HepG2 (cell line): ENCODE measurements around the gene NDUFAF5. TPM values are rescaled to one million over a fixed set of nuclear protein-coding genes. Genes with fewer than 3 reads are reported as not detected.
A peak's percentile ranks its signal among the peaks of the same experiment; 100 is the strongest.

ENCODE experiments used
- ATAC-seq: fragments of 200-7000 bp; cut with Tn5 transposase; 3 replicates; pipeline ENCODE4 v1.9.1; 2020; ENCODE audit warnings: mild to moderate bottlenecking, moderate library complexity
- BruUV-seq: library from RNA; stranded (reverse); fragments of 400-500 nt; replicated peaks from 2 replicates; lab custom pipeline; 2021; lab: Mats Ljungman, UMichigan
- CTCF ChIA-PET: fragments of 300-600 bp; formaldehyde crosslinking; extraction: SDS; loops from one replicate; lab custom pipeline; 2021; ENCODE audit warnings: low total read pairs, inconsistent platforms, low intra/inter-chr PET ratio; lab: Yijun Ruan, JAX
- POLR2A ChIA-PET: fragments of 350-600 bp; sonication (Branson Sonifier 250); formaldehyde crosslinking; loops from one replicate; lab custom pipeline; 2020; ENCODE audit warnings: antibody characterized with exemption, inconsistent platforms; lab: Yijun Ruan, JAX
- DNase-seq: peaks from one replicate; pipeline ENCODE4 v3.0.0-alpha.2; 2015; ENCODE audit warnings: low spot score
- FAIRE-seq: peaks from 3 replicates; lab custom pipeline; 2011; peaks lifted over from hg19 to GRCh38; lab: Jason Lieb, UNC
- H2AFZ ChIP-seq: one replicate; pipeline ENCODE4 v1.6.1; 2011; ENCODE audit warnings: low read length, inconsistent platforms
- H3K27ac ChIP-seq: fragments of 300-600 bp; 3 replicates; pipeline ENCODE4 v1.8.0; 2011; ENCODE audit warnings: mixed run types, mild to moderate bottlenecking, mixed read lengths, low read length, inconsistent platforms; ENCODE audit not compliant: insufficient read depth; ENCODE audit errors: extremely low read length
- H3K27me3 ChIP-seq, 2 experiments: fragments of 200-600 bp in 1 of 2; 2 replicates in 1 of 2; 3 replicates in 1 of 2; pipeline versions ENCODE4 v1.6.0 to v1.8.0; 2011; ENCODE audit warnings: low read length in 2 of 2, mild to moderate bottlenecking in 2 of 2, moderate library complexity in 2 of 2, inconsistent platforms in 1 of 2; ENCODE audit not compliant: insufficient read depth in 2 of 2, control insufficient read depth in 1 of 2
- H3K36me3 ChIP-seq, 2 experiments: fragments of 200-600 bp in 1 of 2; replicated peaks in 1 of 2; 2 replicates in 1 of 2; 3 replicates in 1 of 2; pipeline versions ENCODE4 v1.5.1 to v1.8.0; 2011; ENCODE audit warnings: low read length in 2 of 2, inconsistent platforms in 1 of 2; ENCODE audit not compliant: insufficient read depth in 2 of 2, control insufficient read depth in 1 of 2
- H3K4me1 ChIP-seq: 2 replicates; pipeline ENCODE4 v1.5.1; 2012; ENCODE audit warnings: low read length, inconsistent platforms; ENCODE audit not compliant: insufficient read depth
- H3K4me2 ChIP-seq: 2 replicates; pipeline ENCODE4 v1.6.0; 2011; ENCODE audit warnings: low read depth, low read length, inconsistent platforms
- H3K4me3 ChIP-seq, 3 experiments: fragments of 200-600 bp in 1 of 3; sonication (generic), shearing (Covaris generic) in 1 of 3; replicated peaks in 1 of 3; 2 replicates each; pipeline ENCODE4 v1.5.1; 2011 to 2016; ENCODE audit warnings: low read length in 3 of 3, inconsistent platforms in 2 of 3, low read depth in 2 of 3, mild to moderate bottlenecking in 2 of 3, control low read depth in 1 of 3, mixed read lengths in 1 of 3; ENCODE audit not compliant: insufficient read depth in 1 of 3
- H3K79me2 ChIP-seq: one replicate; pipeline ENCODE4 v1.6.1; 2011; ENCODE audit warnings: low read length, inconsistent platforms; ENCODE audit not compliant: insufficient read depth
- H3K9ac ChIP-seq: 2 replicates; pipeline ENCODE4 v1.6.0; 2011; ENCODE audit warnings: mild to moderate bottlenecking, low read depth, low read length, inconsistent platforms; ENCODE audit not compliant: insufficient read depth
- H3K9me3 ChIP-seq: 2 replicates; pipeline ENCODE4 v1.5.1; 2012; ENCODE audit warnings: mild to moderate bottlenecking, low read length
- H4K20me1 ChIP-seq: 2 replicates; pipeline ENCODE4 v1.6.0; 2011; ENCODE audit warnings: inconsistent platforms, mild to moderate bottlenecking, low read length, moderate library complexity; ENCODE audit not compliant: insufficient read depth
- ATF7 ChIP-seq, 2 experiments: fragments of 450-650 bp in 1 of 2; sonication (generic) in 1 of 2; formaldehyde crosslinking in 1 of 2; IDR thresholded peaks; 2 replicates each; pipeline versions ENCODE4 v1.4.0 to v1.6.1; 2016 to 2020; ENCODE audit warnings: antibody characterized with exemption in 1 of 2, mild to moderate bottlenecking in 1 of 2, missing genetic modification reagents in 1 of 2
- CEBPB ChIP-seq: IDR thresholded peaks from 2 replicates; pipeline ENCODE4 v1.6.1; 2011; ENCODE audit warnings: low read depth, low read length, improper control_type of control experiment, borderline replicate concordance
- CEBPG ChIP-seq: IDR thresholded peaks from 2 replicates; pipeline ENCODE4 v1.6.1; 2016
- EP300 ChIP-seq, 3 experiments: sonication (generic) in 1 of 3; formaldehyde crosslinking in 1 of 3; IDR thresholded peaks; 2 replicates each; pipeline versions ENCODE4 v1.5.1 to v1.6.1; 2011 to 2020; ENCODE audit warnings: low read depth in 2 of 3, low read length in 2 of 3, borderline replicate concordance in 1 of 3, improper control_type of control experiment in 1 of 3, mild to moderate bottlenecking in 1 of 3, missing genetic modification reagents in 1 of 3, moderate library complexity in 1 of 3
- PHF5A ChIP-seq: IDR thresholded peaks from one replicate; pipeline ENCODE4 v1.6.1; 2018; ENCODE audit warnings: low read depth, missing genetic modification reagents; ENCODE audit not compliant: unreplicated experiment
- POLR2G ChIP-seq: fragments of 200-400 bp; formaldehyde crosslinking; IDR thresholded peaks from 2 replicates; pipeline ENCODE4 v1.6.1; 2018; ENCODE audit warnings: mild to moderate bottlenecking, low read depth, low read length, moderate library complexity
- RBFOX2 ChIP-seq: fragments of 200-400 bp; formaldehyde crosslinking; IDR thresholded peaks from 2 replicates; pipeline ENCODE4 v1.6.1; 2017; ENCODE audit warnings: low read depth, mild to moderate bottlenecking, low read length
- RFXANK ChIP-seq: IDR thresholded peaks from 2 replicates; pipeline ENCODE4 v1.6.1; 2016
- SOX13 ChIP-seq, 3 experiments: fragments of 450-650 bp in 1 of 3; sonication (generic) in 1 of 3; formaldehyde crosslinking in 1 of 3; IDR thresholded peaks in 2 of 3; conservative IDR thresholded peaks in 1 of 3; 2 replicates each; pipeline versions ENCODE4 v1.5.0 to v1.6.1; 2016 to 2020; ENCODE audit warnings: antibody characterized with exemption in 1 of 3, mild to moderate bottlenecking in 1 of 3, missing compliant biosample characterization in 1 of 3, missing genetic modification reagents in 1 of 3, moderate library complexity in 1 of 3
- ZFP1 ChIP-seq: IDR thresholded peaks from 2 replicates; pipeline ENCODE4 v1.6.1; 2016
- WGBS: methylation state at CpG from one replicate; pipeline ENCODE4 v1.1.6; 2017; ENCODE audit warnings: low lambda C conversion rate; 5-methylcytosine and 5-hydroxymethylcytosine counted together
- in situ Hi-C: cut with HindIII; loops from 2 replicates; pipeline ENCODE4 v1.10.0; 2017; ENCODE audit warnings: low pct_unique_long_range_greater_than_20kb; ENCODE audit not compliant: extremely low pct_ligation_motif_present
- intact Hi-C: fragments of 100-400 bp; cut with micrococcal nuclease; formaldehyde crosslinking; loops from one replicate; pipeline ENCODE4 v1.10.0; 2022; ENCODE audit not compliant: unreplicated experiment
- polyA plus RNA-seq, 8 experiments: library from polyadenylated mRNA; depleted of rRNA in 3 of 8; stranded (reverse) in 7 of 8; unstranded in 1 of 8; fragments of >200 nt; fragmentation: Illumina TruSeq in 4 of 8; extraction: Trizol in 4 of 8; gene quantifications; 2 replicates each; pipeline versions ENCODE4 v1.2.1 to v1.2.3, GENCODE V29; 2011 to 2016; ENCODE audit warnings: low read depth in 4 of 8, missing spikeins in 1 of 8, mixed read lengths in 1 of 8; ENCODE audit not compliant: insufficient read depth in 1 of 8
- total RNA-seq, 5 experiments: library from RNA; depleted of rRNA; stranded (reverse); fragments of >200 nt; fragmentation: Illumina TruSeq; extraction: Trizol; gene quantifications; 2 replicates each; pipeline ENCODE4 v1.2.3, GENCODE V29; 2016; ENCODE audit warnings: low read depth in 1 of 5

The NDUFAF5 gene
- total and polyA plus RNA-seq, 2 of the 13 experiments (the other 11 are each of a cell fraction or from before 2014, with no cell fraction given): 23.1 to 66.7 TPM

DNA sequence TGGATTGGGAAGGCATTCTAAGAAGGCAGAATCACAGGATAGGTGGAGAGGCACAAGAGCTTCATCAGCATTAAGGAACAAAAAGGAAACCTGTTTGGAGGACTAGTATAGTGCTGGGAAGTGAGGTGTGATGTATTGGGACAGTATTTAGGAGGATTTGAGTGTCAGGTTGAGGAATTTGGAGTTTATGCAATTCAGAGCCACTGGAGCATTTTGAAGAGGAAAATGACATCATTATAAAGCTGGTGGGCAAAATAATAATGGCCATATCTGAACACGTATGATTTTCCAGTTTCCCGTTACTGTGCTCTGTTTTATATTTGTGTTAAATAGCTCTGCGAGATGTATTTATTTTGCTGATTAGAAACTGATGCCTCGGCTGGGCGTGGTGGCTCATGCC lies 14.2 kb downstream of the NDUFAF5 start:
- Histone ChIP-seq H3K27me3 (no peaks in the 10 kb centered on the region), H3K4me2 (no peak overlapping the region), H3K9me3 (no peaks in the 10 kb centered on the region), H4K20me1 (no peaks in the 10 kb centered on the region)
- FAIRE-seq: no peak
- no TSS peak for BruUV-seq
- TF ChIP-seq ATF7 (IDR thresholded peaks at IDR 0.05) (peak; percentile 92), ATF7 (CRISPR knock-in tag; IDR thresholded peaks at IDR 0.05) (no peak), ZFP1 (CRISPR knock-in tag) (no peak), PHF5A (CRISPR knock-in tag) (no peak)
- TF ChIP-seq, all 625 proteins: peak for 1
- H3K79me2 ChIP-seq: no peaks in the 10 kb centered on the region
- H2AFZ ChIP-seq: no peak overlapping the region
- intact Hi-C loops: no loop called here
- 98% methylated on average over 5 of the region's 5 CpGs for WGBS
- H3K4me3 ChIP-seq: no peak overlapping the region
- in situ Hi-C loops: no loop called here
- ATAC-seq (no peak), DNase-seq (no peak)
- H3K27ac ChIP-seq: no peak overlapping the region
- ChIA-PET POLR2A (no interaction called here), CTCF (no interaction called here)
- H3K4me1 ChIP-seq: peaks cover 26% of the 10 kb centered on the region
- H3K36me3 ChIP-seq: peaks cover 34 to 88% of the 10 kb centered on the region in 2 experiments
- no peak overlapping the region for H3K9ac ChIP-seq

DNA sequence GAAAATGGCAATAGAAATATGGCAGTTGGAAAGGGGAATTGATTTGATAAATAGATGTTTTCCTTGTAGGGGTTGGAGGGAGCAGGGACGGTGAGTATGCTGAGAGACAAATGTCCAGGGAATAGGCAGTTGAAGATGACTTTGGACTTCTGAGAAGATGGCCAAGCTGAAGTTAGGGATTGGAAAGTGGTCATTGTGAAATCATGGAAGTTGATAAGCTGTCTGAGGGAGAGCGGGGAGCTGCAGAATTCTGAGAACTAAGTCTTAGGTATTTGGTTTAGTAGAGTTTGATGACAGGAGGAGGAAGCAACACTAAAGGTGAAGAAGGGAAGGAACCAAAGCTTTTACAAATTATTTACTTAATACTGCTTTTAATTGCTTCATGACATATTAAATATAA lies 15.1 kb downstream of the NDUFAF5 start:
- peaks cover 26% of the 10 kb centered on the region for H3K4me1 ChIP-seq
- CTCF ChIA-PET: no interaction called here
- peak overlapping the region; percentile 34 for H3K27ac ChIP-seq
- BruUV-seq: no TSS peak
- no peaks in the 10 kb centered on the region for H4K20me1 ChIP-seq
- WGBS: 90% methylated on average over 2 of the region's 2 CpGs
- no peak overlapping the region for H3K4me3 ChIP-seq
- no peaks in the 10 kb centered on the region for H3K79me2 ChIP-seq
- intact Hi-C loops: no loop called here
- H3K9me3 ChIP-seq: no peaks in the 10 kb centered on the region
- no peak overlapping the region for H2AFZ ChIP-seq
- peaks cover 29 to 81% of the 10 kb centered on the region in 2 experiments for H3K36me3 ChIP-seq
- no peak for DNase-seq
- ATAC-seq: no peak
- TF ChIP-seq POLR2G (no peak), SOX13 (IDR thresholded peaks at IDR 0.05) (no peak), SOX13 (CRISPR knock-in tag; conservative IDR thresholded peaks at IDR 0.05 in 1 of 2, IDR thresholded peaks at IDR 0.05 in 1 of 2) (0 out of 4 replicates have a peak, but pooled peaks of 1 of the 2 experiments have one; percentile 5), EP300 (IDR thresholded peaks at IDR 0.05; ENCODE audit: low read depth in 2 of 2, low read length in 2 of 2) (no peak), EP300 (CRISPR knock-in tag; IDR thresholded peaks at IDR 0.05; ENCODE audit: borderline replicate concordance) (no peak), RBFOX2 (0 out of 2 replicates have a peak, but pooled peaks have one; percentile 28), RFXANK (CRISPR knock-in tag) (peak; percentile 1; the same call in 1 of the 2 replicates), CEBPG (CRISPR knock-in tag) (0 out of 2 replicates have a peak, but pooled peaks have one; percentile 28), CEBPB (peak; percentile 52; the same call in 1 of the 2 replicates)
- TF ChIP-seq, all 625 proteins: peak for 5
- no peak overlapping the region for H3K9ac ChIP-seq
- no peak overlapping the region for H3K4me2 ChIP-seq
- POLR2A ChIA-PET: interaction anchor here (1.7 kb wide), 2 partner anchors 11 to 15 kb away, joined by 8 to 14 read pairs; partner anchors contain the start of genes ESF1 and NDUFAF5
- in situ Hi-C loops: no loop called here
- FAIRE-seq: no peak
- no peaks in the 10 kb centered on the region for H3K27me3 ChIP-seq
